Suprapubic skin (tissue), 4 donors: Measurements from ENCODE around the gene UBE4B. TPM values are rescaled to one million over a fixed set of nuclear protein-coding genes. Genes with fewer than 3 reads are reported as not detected.
"Not testable (repeated sequence)": the region's sequence is repeated elsewhere in the genome, so short reads cannot be mapped to it uniquely, and the experiment has no call there.

Source experiments
- DNase-seq, 2 donors: peaks; one replicate each; pipeline ENCODE4 v3.0.0-alpha.2; 2019; ENCODE audit warnings: low spot score in 2 of 2
- H3K27ac ChIP-seq: fragments of 200-600 bp; sonication (generic); one replicate; pipeline ENCODE4 v1.5.1; 2019
- H3K27me3 ChIP-seq: fragments of 200-600 bp; sonication (generic); one replicate; pipeline ENCODE4 v1.5.1; 2019
- H3K36me3 ChIP-seq: fragments of 200-600 bp; sonication (generic); one replicate; pipeline ENCODE4 v1.5.1; 2019
- H3K4me1 ChIP-seq: fragments of 200-600 bp; sonication (generic); one replicate; pipeline ENCODE4 v1.5.1; 2019
- H3K4me3 ChIP-seq: fragments of 200-600 bp; sonication (generic); one replicate; pipeline ENCODE4 v1.5.1; 2019; ENCODE audit warnings: mild to moderate bottlenecking
- H3K9me3 ChIP-seq: fragments of 200-600 bp; sonication (generic); one replicate; pipeline ENCODE4 v1.5.1; 2019
- EP300 ChIP-seq: sonication (generic); formaldehyde crosslinking; IDR thresholded peaks from one replicate; pipeline ENCODE4 v1.6.1; 2017; ENCODE audit warnings: antibody characterized with exemption
- POLR2A ChIP-seq, 2 donors: fragments of 450-650 bp; IDR thresholded peaks; one replicate each; pipeline ENCODE4 v1.6.1; 2017; ENCODE audit warnings: antibody characterized with exemption in 2 of 2, mild to moderate bottlenecking in 2 of 2, moderate library complexity in 2 of 2
- POLR2AphosphoS5 ChIP-seq, 3 donors: sonication (generic); formaldehyde crosslinking; IDR thresholded peaks; one replicate each; pipeline ENCODE4 v1.6.1; 2017; ENCODE audit warnings: antibody characterized with exemption in 3 of 3
- WGBS: methylation state at CpG from one replicate; pipeline ENCODE4 v1.1.5; 2018; 5-methylcytosine and 5-hydroxymethylcytosine counted together
- total RNA-seq, 4 donors: library from RNA; depleted of rRNA; stranded (reverse); fragments of >200 nt; gene quantifications; one replicate each; pipeline ENCODE4 v1.1.0, GENCODE V29; 2016
- TF ChIP-seq, protein P1 (sequence below), 2 donors: fragments of 200-600 bp in 1 of 2; fragments of 450-650 bp in 1 of 2; sonication (generic) in 1 of 2; IDR thresholded peaks; one replicate each; pipeline ENCODE4 v1.5.1; 2016 to 2019; ENCODE audit warnings: antibody characterized with exemption in 2 of 2, mild to moderate bottlenecking in 1 of 2, moderate library complexity in 1 of 2

Gene UBE4B
- total RNA-seq, 4 donors from 2014 or later, result 65.6 to 145 (median 96.5) TPM

DNA sequence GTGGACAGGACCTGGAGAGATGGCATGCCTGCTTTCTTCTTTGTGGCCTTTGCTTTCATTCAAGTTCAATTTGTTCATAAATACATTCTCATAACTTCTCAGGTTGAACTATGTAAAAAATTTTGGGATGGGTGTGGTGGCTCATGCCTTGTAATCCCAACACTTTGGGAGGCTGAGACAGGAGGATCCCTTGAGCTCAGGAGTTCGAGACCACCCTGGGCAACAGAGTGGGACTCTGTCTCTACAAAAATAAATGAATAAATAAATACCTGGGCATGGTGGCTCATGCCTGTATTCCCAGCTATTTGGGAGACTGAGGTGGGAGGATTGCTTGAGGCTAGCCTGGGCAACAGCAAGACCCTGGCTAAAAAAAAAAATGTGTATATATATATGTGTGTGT, 179.7 kb downstream of the UBE4B start:
- Histone ChIP-seq H3K4me3 (peak overlapping the region; percentile 97), H3K4me1 (peaks cover 58% of the 10 kb centered on the region)
- WGBS, result 77% methylated on average over 1 of the region's 1 CpG

DNA sequence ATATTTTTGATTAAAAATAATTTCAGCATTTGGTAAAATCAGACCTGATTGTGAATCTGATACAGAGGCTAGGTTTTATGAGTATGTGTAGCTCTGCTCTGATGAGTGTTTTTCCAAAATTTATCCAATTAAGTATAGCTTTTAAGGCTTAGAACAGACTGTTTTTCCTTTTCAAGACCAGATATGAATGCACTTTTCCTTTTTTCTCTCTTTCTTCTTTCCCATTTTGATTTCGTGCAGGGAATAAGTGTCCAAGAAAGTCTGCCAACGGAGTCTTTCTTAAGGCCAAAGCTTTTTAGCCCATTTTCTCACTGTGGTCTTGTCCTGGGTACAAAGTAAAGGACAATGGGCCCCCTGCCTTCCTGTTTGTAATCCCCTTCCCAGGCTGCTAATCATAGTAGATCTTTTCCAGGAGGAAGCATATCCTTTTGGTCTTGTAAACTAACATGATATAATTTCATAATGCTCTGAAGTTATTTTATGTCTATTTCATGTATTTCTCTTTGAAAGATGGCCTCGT, 180.5 kb downstream of the UBE4B start:
- H3K9me3 ChIP-seq, result no peaks in the 10 kb centered on the region
- no peak overlapping the region for H3K27ac ChIP-seq
- peaks cover 65% of the 10 kb centered on the region for H3K4me1 ChIP-seq
- WGBS, result 51% methylated on average over 3 of the region's 3 CpGs
- no peaks in the 10 kb centered on the region for H3K27me3 ChIP-seq
- no peaks in the 10 kb centered on the region for H3K36me3 ChIP-seq
- DNase-seq, result peak in 1 of 2 donors; percentile 22
- H3K4me3 ChIP-seq, result no peak overlapping the region
- TF ChIP-seq POLR2A (IDR thresholded peaks at IDR 0.05), result no peak
- TF ChIP-seq, protein P1, sequence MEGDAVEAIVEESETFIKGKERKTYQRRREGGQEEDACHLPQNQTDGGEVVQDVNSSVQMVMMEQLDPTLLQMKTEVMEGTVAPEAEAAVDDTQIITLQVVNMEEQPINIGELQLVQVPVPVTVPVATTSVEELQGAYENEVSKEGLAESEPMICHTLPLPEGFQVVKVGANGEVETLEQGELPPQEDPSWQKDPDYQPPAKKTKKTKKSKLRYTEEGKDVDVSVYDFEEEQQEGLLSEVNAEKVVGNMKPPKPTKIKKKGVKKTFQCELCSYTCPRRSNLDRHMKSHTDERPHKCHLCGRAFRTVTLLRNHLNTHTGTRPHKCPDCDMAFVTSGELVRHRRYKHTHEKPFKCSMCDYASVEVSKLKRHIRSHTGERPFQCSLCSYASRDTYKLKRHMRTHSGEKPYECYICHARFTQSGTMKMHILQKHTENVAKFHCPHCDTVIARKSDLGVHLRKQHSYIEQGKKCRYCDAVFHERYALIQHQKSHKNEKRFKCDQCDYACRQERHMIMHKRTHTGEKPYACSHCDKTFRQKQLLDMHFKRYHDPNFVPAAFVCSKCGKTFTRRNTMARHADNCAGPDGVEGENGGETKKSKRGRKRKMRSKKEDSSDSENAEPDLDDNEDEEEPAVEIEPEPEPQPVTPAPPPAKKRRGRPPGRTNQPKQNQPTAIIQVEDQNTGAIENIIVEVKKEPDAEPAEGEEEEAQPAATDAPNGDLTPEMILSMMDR (IDR thresholded peaks at IDR 0.05), result no peak
- no peak for TF ChIP-seq POLR2AphosphoS5 (IDR thresholded peaks at IDR 0.05)
- no peak for TF ChIP-seq EP300

More for the DNA sequence above, 179.7 kb downstream of the UBE4B start:
- Histone ChIP-seq H3K9me3 (no peaks in the 10 kb centered on the region), H3K27me3 (no peaks in the 10 kb centered on the region), H3K27ac (peak overlapping the region; percentile 99), H3K36me3 (no peaks in the 10 kb centered on the region)
- no peak for DNase-seq
- TF ChIP-seq, protein P1 (IDR thresholded peaks at IDR 0.05), result no peak
- TF ChIP-seq POLR2A (IDR thresholded peaks at IDR 0.05), result no peak
- TF ChIP-seq POLR2AphosphoS5 (IDR thresholded peaks at IDR 0.05), result no peak
- TF ChIP-seq EP300, result no peak

DNA sequence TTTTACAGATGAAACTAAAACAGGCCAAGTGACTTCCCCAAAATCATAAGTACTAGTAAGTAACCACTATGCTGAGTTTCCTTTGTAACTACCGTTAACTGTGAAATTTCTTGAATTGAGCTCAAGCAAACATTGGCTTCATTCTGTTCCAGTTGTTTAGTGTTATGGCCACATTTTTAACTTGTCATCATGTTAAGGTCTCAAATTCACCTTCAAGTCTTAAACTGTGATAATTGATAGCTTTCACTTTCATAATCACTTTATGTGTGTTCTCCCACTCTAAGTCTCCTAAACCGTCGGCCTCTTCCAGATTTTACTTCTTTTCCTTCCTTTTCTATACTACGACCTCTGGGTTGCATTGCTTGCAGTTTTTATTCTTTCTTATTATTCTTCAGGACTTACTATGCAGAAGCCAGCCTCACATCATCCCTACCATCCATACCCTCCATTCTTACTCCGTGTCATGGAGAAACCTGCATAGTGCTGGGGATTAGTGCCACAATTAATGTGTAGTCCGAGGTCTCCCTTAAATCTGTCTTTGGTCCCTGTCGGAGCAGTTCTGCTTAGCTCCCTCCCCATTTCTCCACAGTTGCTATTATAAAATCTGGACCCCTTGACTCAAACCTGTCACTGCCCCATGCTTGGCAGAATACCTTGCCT, 183.5 kb downstream of the UBE4B start:
- H3K36me3 ChIP-seq, result no peaks in the 10 kb centered on the region
- TF ChIP-seq POLR2AphosphoS5 (IDR thresholded peaks at IDR 0.05) (no peak), POLR2A (IDR thresholded peaks at IDR 0.05) (no peak), EP300 (no peak)
- TF ChIP-seq, protein P1 (IDR thresholded peaks at IDR 0.05), result no peak
- 66% methylated on average over 7 of the region's 7 CpGs for WGBS
- H3K9me3 ChIP-seq, result no peaks in the 10 kb centered on the region
- H3K27me3 ChIP-seq, result no peaks in the 10 kb centered on the region
- no peak overlapping the region for H3K27ac ChIP-seq
- peaks cover 66% of the 10 kb centered on the region for H3K4me1 ChIP-seq
- no peak overlapping the region for H3K4me3 ChIP-seq
- no peak for DNase-seq

DNA sequence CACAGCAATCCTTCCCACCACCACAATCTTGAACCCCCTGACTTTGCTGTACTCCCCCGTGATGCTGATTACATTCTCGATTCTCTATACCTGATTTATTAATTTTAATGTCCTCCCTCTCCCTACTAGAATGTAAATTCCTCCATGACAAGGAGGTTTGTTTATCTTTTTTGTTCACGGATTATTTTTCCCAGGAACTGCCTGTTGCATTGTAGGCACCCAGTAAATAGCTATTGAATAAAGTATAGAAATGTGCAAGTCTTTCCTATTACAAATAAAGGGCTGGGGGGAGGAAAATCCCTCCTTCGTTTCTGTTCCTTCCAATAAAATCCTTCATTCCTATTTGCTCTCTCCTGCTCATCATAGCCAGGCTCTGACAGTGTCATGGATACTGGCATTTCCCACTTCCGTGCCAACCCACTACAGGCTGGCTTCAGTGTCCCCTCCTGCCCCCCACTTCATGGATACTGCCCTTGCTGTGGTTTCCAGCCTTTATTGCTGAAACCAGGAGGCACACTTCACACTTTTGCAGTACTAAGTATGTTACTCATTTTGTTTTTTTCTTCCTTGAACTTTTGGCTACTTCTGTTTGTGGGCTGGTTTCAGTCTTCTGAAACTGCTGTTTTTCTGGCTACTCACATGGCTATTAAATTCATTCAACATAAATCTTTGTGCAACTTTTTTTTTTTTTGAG, 185.1 kb downstream of the UBE4B start:
- Histone ChIP-seq H3K4me1 (peaks cover 54% of the 10 kb centered on the region), H3K36me3 (no peaks in the 10 kb centered on the region), H3K9me3 (no peaks in the 10 kb centered on the region), H3K27ac (no peak overlapping the region), H3K4me3 (no peak overlapping the region), H3K27me3 (no peaks in the 10 kb centered on the region)
- TF ChIP-seq EP300 (no peak), POLR2AphosphoS5 (IDR thresholded peaks at IDR 0.05) (no peak), POLR2A (IDR thresholded peaks at IDR 0.05) (no peak)
- TF ChIP-seq, protein P1 (IDR thresholded peaks at IDR 0.05), result no peak
- no peak for DNase-seq
- 47% methylated on average over 5 of the region's 5 CpGs for WGBS

DNA sequence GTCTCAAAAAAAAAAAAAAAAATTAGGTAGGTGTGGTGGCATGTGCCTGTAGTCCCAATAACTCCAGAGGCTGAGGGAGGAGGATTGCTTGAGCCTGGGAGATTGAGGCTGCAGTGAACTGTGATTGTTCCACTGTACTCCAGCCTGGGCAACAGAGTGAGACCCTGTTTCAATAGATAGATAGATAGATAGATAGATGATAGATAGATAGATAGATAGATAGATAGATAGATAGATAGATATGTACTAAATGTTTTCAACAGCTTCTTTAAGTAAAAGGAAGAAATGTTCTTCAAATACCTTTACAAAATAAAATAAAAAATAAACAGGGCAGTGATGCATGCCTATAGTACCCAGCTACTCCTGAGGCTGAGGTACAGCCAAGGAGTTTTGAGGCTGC, 187.4 kb downstream of the UBE4B start:
- TF ChIP-seq EP300 (no peak), POLR2AphosphoS5 (IDR thresholded peaks at IDR 0.05) (no peak), POLR2A (IDR thresholded peaks at IDR 0.05) (no peak)
- TF ChIP-seq, protein P1 (IDR thresholded peaks at IDR 0.05), result no peak
- Histone ChIP-seq H3K4me3 (no peak overlapping the region), H3K9me3 (no peaks in the 10 kb centered on the region), H3K4me1 (peaks cover 38% of the 10 kb centered on the region), H3K36me3 (no peaks in the 10 kb centered on the region), H3K27ac (no peak overlapping the region), H3K27me3 (no peaks in the 10 kb centered on the region)
- DNase-seq, result no peak

DNA sequence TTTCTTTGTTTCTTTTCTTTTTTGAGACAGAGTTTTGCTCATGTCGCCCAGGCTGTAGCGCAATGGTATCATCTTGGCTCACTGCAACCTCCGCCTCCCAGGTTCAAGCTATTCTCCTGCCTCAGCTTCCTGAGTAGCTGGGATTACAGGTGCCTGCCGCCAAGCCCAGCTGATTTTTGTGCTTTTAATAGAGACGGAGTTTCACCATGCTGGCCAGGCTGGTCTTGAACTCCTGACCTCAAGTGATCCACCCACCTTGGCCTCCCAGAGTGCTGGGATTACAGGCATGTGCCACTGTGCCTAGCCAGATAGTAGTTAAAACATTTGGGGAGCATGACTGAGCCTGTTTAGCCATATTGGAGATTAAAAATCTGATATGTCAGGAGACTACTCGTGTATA, 187.9 kb downstream of the UBE4B start:
- not testable (repeated sequence) for H3K4me3 ChIP-seq, H3K27me3 ChIP-seq, H3K36me3 ChIP-seq, H3K27ac ChIP-seq, H3K9me3 ChIP-seq, DNase-seq
- 70% methylated on average over 6 of the region's 6 CpGs for WGBS
- peaks cover 34% of the 10 kb centered on the region for H3K4me1 ChIP-seq
